ENCODE measurements around the gene PGS1.

GRCh38 chr17:78406920-78407319, 28.5 kb downstream of the PGS1 start:
- TF ChIP-seq CTCF (IDR thresholded peaks at IDR 0.05) (no peak), POLR2A (IDR thresholded peaks at IDR 0.05) (no peak)
